Neural cell (in vitro differentiated cells): Measurements from ENCODE around the gene LAMP1. TPM values are rescaled to one million over a fixed set of nuclear protein-coding genes. Genes with fewer than 3 reads are reported as not detected.

Experiments used
- H2AFZ ChIP-seq: fragments of 200-600, 300-800 bp; sonication (generic), shearing (Covaris generic); 2 replicates; pipeline ENCODE4 v1.6.0; 2014; ENCODE audit warnings: low read depth, mild to moderate bottlenecking, antibody characterized with exemption, low read length, moderate library complexity
- H3F3A ChIP-seq: fragments of 200-600 bp; shearing (Covaris generic); 2 replicates; pipeline ENCODE4 v1.6.1; 2016; ENCODE audit warnings: mild to moderate bottlenecking, moderate library complexity, mixed read lengths, antibody characterized with exemption, low read length; ENCODE audit not compliant: insufficient read depth, poor library complexity, severe bottlenecking
- H3K27ac ChIP-seq: fragments of 200-600, 300-800 bp; sonication (generic), shearing (Covaris generic); 2 replicates; pipeline ENCODE4 v1.5.1; 2014; ENCODE audit warnings: mild to moderate bottlenecking, low read length, moderate library complexity
- H3K27me3 ChIP-seq: fragments of 300-800, 200-600 bp; sonication (generic), shearing (Covaris generic); 2 replicates; pipeline ENCODE4 v1.6.0; 2014; ENCODE audit warnings: mild to moderate bottlenecking, low read depth, low read length, moderate library complexity; ENCODE audit not compliant: insufficient read depth
- H3K36me3 ChIP-seq: fragments of 300-800, 200-600 bp; sonication (generic), shearing (Covaris generic); 2 replicates; pipeline ENCODE4 v1.5.1; 2014; ENCODE audit warnings: mild to moderate bottlenecking, antibody characterized with exemption, low read length, moderate library complexity; ENCODE audit not compliant: insufficient read depth
- H3K4me2 ChIP-seq: fragments of 300-800, 200-600 bp; sonication (generic), shearing (Covaris generic); 2 replicates; pipeline ENCODE4 v1.6.0; 2014; ENCODE audit warnings: mild to moderate bottlenecking, low read length
- H3K4me3 ChIP-seq: fragments of 300-800, 200-600 bp; sonication (generic), shearing (Covaris generic); 2 replicates; pipeline ENCODE4 v1.5.1; 2014; ENCODE audit warnings: mild to moderate bottlenecking, low read length, moderate library complexity
- H3K79me2 ChIP-seq: fragments of 200-600 bp; shearing (Covaris generic); replicated peaks from 2 replicates; pipeline ENCODE4 v1.6.0; 2014; ENCODE audit warnings: mild to moderate bottlenecking, low read length, moderate library complexity; ENCODE audit not compliant: insufficient read depth
- H3K9ac ChIP-seq: fragments of 300-800, 200-600 bp; sonication (generic), shearing (Covaris generic); 2 replicates; pipeline ENCODE4 v1.6.1; 2016; ENCODE audit warnings: mild to moderate bottlenecking, low read length, mixed read lengths
- H3K9me2 ChIP-seq: fragments of 200-600 bp; shearing (Covaris generic); 2 replicates; pipeline ENCODE4 v1.6.1; 2016; ENCODE audit warnings: mild to moderate bottlenecking, low read length, mixed read lengths; ENCODE audit not compliant: insufficient read depth
- H3K9me3 ChIP-seq: fragments of 200-600, 300-800 bp; sonication (generic), shearing (Covaris generic); 2 replicates; pipeline ENCODE4 v1.6.1; 2016; ENCODE audit warnings: mild to moderate bottlenecking, mixed run types, low read length, moderate library complexity, mixed read lengths
- H4K20me1 ChIP-seq: fragments of 200-600 bp; shearing (Covaris generic); 2 replicates; pipeline ENCODE4 v1.6.1; 2016; ENCODE audit warnings: mild to moderate bottlenecking, mixed run types; ENCODE audit not compliant: insufficient read depth
- CTCF ChIP-seq: fragments of 450-650 bp; IDR thresholded peaks from 2 replicates; pipeline ENCODE4 v1.5.1; 2014; ENCODE audit warnings: antibody characterized with exemption, mild to moderate bottlenecking, moderate library complexity; ENCODE audit not compliant: poor library complexity, severe bottlenecking
- EP300 ChIP-seq: fragments of 450-650 bp; conservative IDR thresholded peaks from 2 replicates; pipeline ENCODE4 v1.6.1; 2014; ENCODE audit warnings: antibody characterized with exemption, mild to moderate bottlenecking, moderate library complexity; ENCODE audit not compliant: poor library complexity, severe bottlenecking
- EZH2 ChIP-seq: fragments of 200-600, 300-800 bp; shearing (Covaris generic), sonication (generic); IDR thresholded peaks from 2 replicates; pipeline ENCODE4 v1.6.1; 2014; ENCODE audit warnings: antibody characterized with exemption, low read length, borderline replicate concordance, mild to moderate bottlenecking; ENCODE audit not compliant: insufficient read depth, poor library complexity, severe bottlenecking
- MXI1 ChIP-seq: fragments of 450-650 bp; conservative IDR thresholded peaks from 2 replicates; pipeline ENCODE4 v1.6.1; 2014; ENCODE audit warnings: antibody characterized with exemption, mild to moderate bottlenecking; ENCODE audit not compliant: poor library complexity, severe bottlenecking
- POLR2AphosphoS5 ChIP-seq: IDR thresholded peaks from 2 replicates; pipeline ENCODE4 v1.6.1; 2012
- RAD21 ChIP-seq: fragments of 450-650 bp; conservative IDR thresholded peaks from 2 replicates; pipeline ENCODE4 v1.6.1; 2014; ENCODE audit warnings: antibody characterized with exemption, mild to moderate bottlenecking, moderate library complexity
- REST ChIP-seq: IDR thresholded peaks from 2 replicates; pipeline ENCODE4 v1.6.1; 2012; ENCODE audit warnings: borderline replicate concordance
- SMC3 ChIP-seq: fragments of 450-650 bp; conservative IDR thresholded peaks from 2 replicates; pipeline ENCODE4 v1.6.1; 2014; ENCODE audit warnings: antibody characterized with exemption, mild to moderate bottlenecking, moderate library complexity; ENCODE audit not compliant: poor library complexity
- TAF1 ChIP-seq: IDR thresholded peaks from 2 replicates; pipeline ENCODE4 v1.6.1; 2012; ENCODE audit warnings: low read depth
- polyA plus RNA-seq: library from polyadenylated mRNA; depleted of rRNA; stranded (reverse); fragments of >200 nt; gene quantifications from 2 replicates; pipeline ENCODE4 v1.2.3, GENCODE V29; 2014

LAMP1 gene
- polyA plus RNA-seq, 1 donor from 2014 or later, result 69.7 TPM

GRCh38 chr13:113360446-113360845 is 63.4 kb downstream of the LAMP1 start:
- Histone ChIP-seq H4K20me1 (no peaks in the 10 kb centered on the region), H3K9me3 (no peaks in the 10 kb centered on the region), H3K27ac (no peak overlapping the region), H3K4me2 (no peak overlapping the region), H3K9ac (no peak overlapping the region), H3K27me3 (peaks cover 14% of the 10 kb centered on the region), H3K79me2 (no peaks in the 10 kb centered on the region), H3K36me3 (no peaks in the 10 kb centered on the region), H2AFZ (no peak overlapping the region), H3K4me3 (no peak overlapping the region), H3F3A (no peaks in the 10 kb centered on the region), H3K9me2 (no peaks in the 10 kb centered on the region)
- no peak for TF ChIP-seq EP300
- TF ChIP-seq POLR2AphosphoS5, result no peak
- no peak for TF ChIP-seq SMC3
- TF ChIP-seq RAD21, result no peak
- no peak for TF ChIP-seq REST
- no peak for TF ChIP-seq EZH2
- no peak for TF ChIP-seq TAF1
- TF ChIP-seq CTCF, result no peak
- TF ChIP-seq MXI1, result no peak

GRCh38 chr13:113361406-113361805 is 64.4 kb downstream of the LAMP1 start:
- H3K79me2 ChIP-seq, result no peaks in the 10 kb centered on the region
- H3K4me3 ChIP-seq, result no peak overlapping the region
- TF ChIP-seq REST, result no peak
- TF ChIP-seq SMC3, result no peak
- TF ChIP-seq CTCF, result no peak
- TF ChIP-seq EZH2, result no peak
- TF ChIP-seq RAD21, result no peak
- TF ChIP-seq MXI1, result no peak
- TF ChIP-seq TAF1, result no peak
- no peak for TF ChIP-seq POLR2AphosphoS5
- TF ChIP-seq EP300, result no peak
- no peak overlapping the region for H3K4me2 ChIP-seq
- H2AFZ ChIP-seq, result no peak overlapping the region
- H3F3A ChIP-seq, result no peaks in the 10 kb centered on the region
- H3K9me3 ChIP-seq, result no peaks in the 10 kb centered on the region
- H3K27me3 ChIP-seq, result peaks cover 14% of the 10 kb centered on the region
- H3K9me2 ChIP-seq, result no peaks in the 10 kb centered on the region
- no peaks in the 10 kb centered on the region for H4K20me1 ChIP-seq
- no peaks in the 10 kb centered on the region for H3K36me3 ChIP-seq
- no peak overlapping the region for H3K9ac ChIP-seq
- H3K27ac ChIP-seq, result no peak overlapping the region
